Ovary (tissue), 9 donors: ENCODE data around the gene MMP14. TPM values are rescaled to one million over a fixed set of nuclear protein-coding genes. Genes with fewer than 3 reads are reported as not detected.

ENCODE experiments used
- DNase-seq, 5 donors: peaks; one replicate each; pipeline ENCODE4 v3.0.0-alpha.2; 2019 to 2020
- H3K27ac ChIP-seq, 2 donors: fragments of 200-600 bp; one replicate each; pipeline versions ENCODE4 v1.5.1 to v1.8.0; 2019 to 2022
- H3K27me3 ChIP-seq: fragments of 200-600 bp; one replicate; pipeline ENCODE4 v1.8.0; 2022
- H3K36me3 ChIP-seq: fragments of 200-600 bp; sonication (generic); one replicate; pipeline ENCODE4 v1.5.1; 2019
- H3K4me1 ChIP-seq: one replicate; pipeline ENCODE4 v1.8.1; 2013; ENCODE audit warnings: mild to moderate bottlenecking, moderate library complexity; ENCODE audit not compliant: insufficient read depth
- H3K4me3 ChIP-seq: fragments of 200-600 bp; sonication (generic); one replicate; pipeline ENCODE4 v1.5.1; 2017
- H3K9me3 ChIP-seq, 2 donors: fragments of 200-600 bp in 1 of 2; sonication (generic) in 1 of 2; one replicate each; pipeline versions ENCODE4 v1.5.1 to v1.8.1; 2013 to 2019; ENCODE audit warnings: mild to moderate bottlenecking in 1 of 2, moderate library complexity in 1 of 2
- EP300 ChIP-seq: sonication (generic); formaldehyde crosslinking; IDR thresholded peaks from one replicate; pipeline ENCODE4 v1.6.1; 2017; ENCODE audit warnings: antibody characterized with exemption
- POLR2A ChIP-seq: fragments of 450-650 bp; IDR thresholded peaks from one replicate; pipeline ENCODE4 v1.6.1; 2017; ENCODE audit warnings: antibody characterized with exemption, mild to moderate bottlenecking, moderate library complexity
- WGBS, 3 donors: extraction: QIAGEN DNeasy Blood & Tissue Kit in 1 of 3; methylation state at CpG; one replicate each; pipeline versions ENCODE4 v1.1.5 to v1.1.7; 2013 to 2017; 5-methylcytosine and 5-hydroxymethylcytosine counted together
- intact Hi-C, 4 donors: fragments of 100-400 bp; cut with DNase I; formaldehyde crosslinking; loops; one replicate each; pipeline versions ENCODE4 v1.11.0 to v1.15.1; 2022 to 2023
- polyA plus RNA-seq, 2 donors: library from polyadenylated mRNA; stranded (reverse); fragments of 200-250 nt in 1 of 2; fragments of 350-450 nt in 1 of 2; fragmentation: Illumina TruSeq in 1 of 2; extraction: RNeasy Lipid Tissue Mini Kit (QIAGEN cat#74804) in 1 of 2; gene quantifications; one replicate each; pipeline ENCODE4 v1.2.3, GENCODE V29; 2013 to 2014
- small RNA-seq: library from RNA; depleted of rRNA; stranded (forward); fragments of <200 nt; gene quantifications from one replicate; pipeline ENCODE3, GENCODE V24; 2016
- total RNA-seq, 7 donors: library from RNA; depleted of rRNA in 2 of 7; stranded (reverse); fragments of >200 nt in 2 of 7; fragmentation: NEBNext Ultra II Directional in 3 of 7; extraction: Animal tissue kit (Norgen Biotek cat#: 25700) in 3 of 7; gene quantifications; one replicate each; pipeline versions ENCODE4 v1.1.0 to v1.2.4, GENCODE V29; 2016 to 2023
- TF ChIP-seq, protein P1 (sequence below), 3 donors: fragments of 450-650 bp in 2 of 3; fragments of 200-600 bp in 1 of 3; IDR thresholded peaks; one replicate each; pipeline versions ENCODE4 v1.5.1 to v1.8.0; 2016 to 2022; ENCODE audit warnings: antibody characterized with exemption in 3 of 3, mild to moderate bottlenecking in 1 of 3
- donor health status: DM: no; HTN: no; CAD: no; lungs with moderate emphysema.
- donor health status: DM: no; HTN: no; CAD: no.
- donor health status: Bipolar disorder and iron deficiency.
- donor health status: DM: yes; HTN: yes; CAD: no.
- donor health status: DM: no; HTN: no; CAD: no.
- donor health status: DM: yes; HTN: yes; CAD: no.

Gene MMP14
- total and polyA plus RNA-seq, 9 donors: 70.0 to 267 (median 156) TPM

DNA sequence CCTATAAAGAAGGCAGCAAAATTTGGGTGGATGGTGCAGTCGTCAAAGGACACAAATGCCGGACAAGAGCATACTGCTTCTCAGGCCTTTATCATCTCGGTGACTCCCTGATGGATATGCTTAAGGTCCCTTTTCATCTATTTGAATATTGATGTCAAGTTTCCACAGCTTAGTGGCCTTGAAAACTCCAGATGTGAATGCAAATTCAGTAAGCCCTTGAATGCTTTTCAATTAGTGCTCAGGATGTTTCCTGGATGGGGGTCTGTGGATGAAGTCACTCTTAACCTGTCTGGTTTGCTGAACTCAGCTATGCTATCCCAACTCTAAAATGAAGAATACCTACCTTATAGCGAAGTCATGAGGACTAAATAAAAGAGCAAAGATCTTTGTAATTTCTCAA is 57.3 kb downstream of the MMP14 start:
- no peak overlapping the region for H3K4me3 ChIP-seq
- no peaks in the 10 kb centered on the region for H3K36me3 ChIP-seq
- 75 to 81% (median 77%) methylated on average over 4 of the region's 4 CpGs for WGBS, 3 donors
- intact Hi-C loops: no loop called here
- H3K4me1 ChIP-seq: no peaks in the 10 kb centered on the region
- no peaks in the 10 kb centered on the region for H3K9me3 ChIP-seq
- no peak for DNase-seq
- no peaks in the 10 kb centered on the region for H3K27me3 ChIP-seq
- TF ChIP-seq, protein P1, sequence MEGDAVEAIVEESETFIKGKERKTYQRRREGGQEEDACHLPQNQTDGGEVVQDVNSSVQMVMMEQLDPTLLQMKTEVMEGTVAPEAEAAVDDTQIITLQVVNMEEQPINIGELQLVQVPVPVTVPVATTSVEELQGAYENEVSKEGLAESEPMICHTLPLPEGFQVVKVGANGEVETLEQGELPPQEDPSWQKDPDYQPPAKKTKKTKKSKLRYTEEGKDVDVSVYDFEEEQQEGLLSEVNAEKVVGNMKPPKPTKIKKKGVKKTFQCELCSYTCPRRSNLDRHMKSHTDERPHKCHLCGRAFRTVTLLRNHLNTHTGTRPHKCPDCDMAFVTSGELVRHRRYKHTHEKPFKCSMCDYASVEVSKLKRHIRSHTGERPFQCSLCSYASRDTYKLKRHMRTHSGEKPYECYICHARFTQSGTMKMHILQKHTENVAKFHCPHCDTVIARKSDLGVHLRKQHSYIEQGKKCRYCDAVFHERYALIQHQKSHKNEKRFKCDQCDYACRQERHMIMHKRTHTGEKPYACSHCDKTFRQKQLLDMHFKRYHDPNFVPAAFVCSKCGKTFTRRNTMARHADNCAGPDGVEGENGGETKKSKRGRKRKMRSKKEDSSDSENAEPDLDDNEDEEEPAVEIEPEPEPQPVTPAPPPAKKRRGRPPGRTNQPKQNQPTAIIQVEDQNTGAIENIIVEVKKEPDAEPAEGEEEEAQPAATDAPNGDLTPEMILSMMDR (IDR thresholded peaks at IDR 0.05): no peak
- H3K27ac ChIP-seq: no peak overlapping the region

DNA sequence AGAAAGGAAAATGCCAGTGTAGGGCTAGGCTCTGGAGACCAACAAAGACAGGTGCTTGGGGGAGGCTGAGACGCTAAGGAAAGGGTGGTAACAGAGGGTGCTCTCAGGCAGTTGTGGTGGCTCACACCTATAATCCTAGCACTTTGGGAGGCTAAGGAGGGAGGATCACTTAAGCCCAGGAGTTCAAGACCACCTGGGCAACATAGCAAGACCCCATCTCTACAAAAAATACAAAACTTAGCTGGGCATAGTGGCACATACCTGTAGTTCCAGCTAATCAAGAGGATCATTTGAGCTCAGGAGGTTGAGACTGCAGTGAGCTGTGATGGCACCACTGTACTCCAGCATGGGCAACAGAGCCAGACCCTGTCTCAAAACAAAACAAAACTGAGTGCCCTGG is 59.0 kb downstream of the MMP14 start:
- 89 to 100% (median 98%) methylated on average over 1 of the region's 1 CpG for WGBS, 3 donors
- no peaks in the 10 kb centered on the region for H3K36me3 ChIP-seq
- H3K4me3 ChIP-seq: no peak overlapping the region
- no peak overlapping the region for H3K27ac ChIP-seq
- no peaks in the 10 kb centered on the region for H3K9me3 ChIP-seq
- TF ChIP-seq EP300: no peak
- peaks cover 1% of the 10 kb centered on the region for H3K4me1 ChIP-seq
- DNase-seq: no peak
- H3K27me3 ChIP-seq: no peaks in the 10 kb centered on the region
- intact Hi-C loops: no loop called here

DNA sequence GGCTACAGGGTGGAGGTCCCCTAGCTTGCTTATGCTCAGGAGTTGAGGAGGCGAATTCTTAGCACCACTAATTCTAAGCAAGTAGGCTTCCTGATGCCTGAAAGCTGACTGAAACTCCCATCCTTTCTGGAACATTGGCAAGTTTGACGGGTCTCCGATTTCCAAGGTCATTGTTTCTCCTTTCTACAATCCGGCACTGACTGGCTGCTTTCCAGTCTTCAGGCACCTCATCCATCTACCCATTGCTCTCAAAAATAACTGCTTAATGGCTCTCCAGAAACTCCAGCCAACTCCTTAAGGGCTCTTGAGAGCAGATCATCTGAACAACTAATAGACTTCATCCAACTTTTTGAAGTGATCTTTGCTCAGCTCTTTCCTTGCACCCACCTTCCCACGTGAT is 60.0 kb downstream of the MMP14 start:
- Histone ChIP-seq H3K27me3 (no peaks in the 10 kb centered on the region), H3K36me3 (no peaks in the 10 kb centered on the region), H3K9me3 (no peaks in the 10 kb centered on the region), H3K27ac (no peak overlapping the region), H3K4me1 (peaks cover 1% of the 10 kb centered on the region), H3K4me3 (no peak overlapping the region)
- intact Hi-C loops: no loop called here
- 23 to 36% (median 25%) methylated on average over 5 of the region's 5 CpGs for WGBS, 3 donors
- DNase-seq: no peak
- no peak for TF ChIP-seq EP300
- TF ChIP-seq, protein P1 (IDR thresholded peaks at IDR 0.05): no peak
- no peak for TF ChIP-seq POLR2A

DNA sequence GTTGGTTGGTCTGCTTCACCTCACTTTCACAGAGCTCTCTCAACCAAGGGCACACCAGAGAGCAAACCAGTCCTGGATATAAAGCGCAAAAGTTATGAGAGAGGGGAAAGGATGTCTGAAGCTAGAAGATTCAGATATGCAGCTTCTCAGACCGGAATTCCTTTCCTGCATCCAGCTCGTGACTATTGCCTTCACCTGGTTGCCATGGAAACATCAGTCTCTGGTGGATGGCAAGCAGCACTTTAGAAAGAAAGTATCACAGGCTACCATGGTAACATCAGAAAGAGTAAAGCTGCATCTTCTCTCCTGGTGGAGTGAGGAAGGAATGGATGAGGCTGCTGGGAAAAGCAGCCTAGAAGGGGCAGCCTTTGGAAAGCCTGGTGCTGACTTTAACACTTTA is 60.4 kb downstream of the MMP14 start:
- no peak for TF ChIP-seq EP300
- TF ChIP-seq, protein P1 (IDR thresholded peaks at IDR 0.05): no peak
- TF ChIP-seq POLR2A: no peak
- H3K27me3 ChIP-seq: no peaks in the 10 kb centered on the region
- no peaks in the 10 kb centered on the region for H3K36me3 ChIP-seq
- peaks cover 1% of the 10 kb centered on the region for H3K4me1 ChIP-seq
- intact Hi-C loops: no loop called here
- H3K27ac ChIP-seq: no peak overlapping the region
- no peak overlapping the region for H3K4me3 ChIP-seq
- no peaks in the 10 kb centered on the region for H3K9me3 ChIP-seq
- 75 to 83% (median 81%) methylated on average over 3 of the region's 3 CpGs for WGBS, 3 donors
- no peak for DNase-seq

DNA sequence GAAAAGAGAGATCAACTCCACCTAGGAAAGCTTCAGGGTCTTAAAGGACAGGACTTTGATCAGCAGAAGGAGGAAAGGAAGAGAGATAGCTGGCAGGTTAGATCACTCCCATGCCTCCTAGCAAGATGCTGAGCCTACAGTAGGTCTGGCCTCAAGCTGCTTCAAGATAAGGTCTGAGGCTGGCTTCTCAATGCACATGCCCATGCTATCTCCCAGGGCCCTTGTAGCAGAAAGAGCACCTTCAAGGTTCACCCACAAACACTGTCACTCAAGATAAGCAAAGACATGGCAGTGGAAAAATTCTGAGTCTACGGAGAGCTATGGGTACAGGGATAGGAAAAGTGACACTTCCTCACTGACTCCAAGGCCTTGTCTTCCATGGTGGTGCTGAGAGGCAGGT is 61.0 kb downstream of the MMP14 start:
- Histone ChIP-seq H3K4me1 (peaks cover 1% of the 10 kb centered on the region), H3K4me3 (no peak overlapping the region), H3K9me3 (no peaks in the 10 kb centered on the region), H3K27me3 (no peaks in the 10 kb centered on the region), H3K27ac (no peak overlapping the region), H3K36me3 (no peaks in the 10 kb centered on the region)
- WGBS, 3 donors: 83 to 96% (median 93%) methylated on average over 1 of the region's 1 CpG
- intact Hi-C loops: no loop called here
- TF ChIP-seq, protein P1 (IDR thresholded peaks at IDR 0.05): no peak
- no peak for TF ChIP-seq POLR2A
- TF ChIP-seq EP300: no peak
- no peak for DNase-seq

Small RNA genes within 50 kb of the gene (small RNA-seq; reads per million reads assigned to genes)
- gene RF00019: not detected

Other genes starting within 250 kb of the MMP14 start
- gene DAD1, start 247.4 kb upstream of the MMP14 start, total RNA-seq: 100 to 1,000 TPM; 117 to 241 (median 141) TPM
- gene DAD1, start 247.4 kb upstream of the MMP14 start, polyA plus RNA-seq: 100 to 1,000 TPM; 225 to 310 TPM
- gene ABHD4, start 238.3 kb upstream of the MMP14 start, total RNA-seq: 10 to 100 TPM in 6 of 7 donors, 1 to 10 TPM in 1; 5.6 to 28.6 (median 18.8) TPM
- 10 to 100 TPM; 16.7 to 64.0 TPM for gene ABHD4, start 238.3 kb upstream of the MMP14 start, polyA plus RNA-seq
- gene OR6J1, start 192.2 kb upstream of the MMP14 start, total RNA-seq: under 1 TPM in 1 of 7 donors, not detected in 6; 0.05 TPM
- not detected for gene OR6J1, start 192.2 kb upstream of the MMP14 start, polyA plus RNA-seq
- gene OXA1L, start 69.9 kb upstream of the MMP14 start, total RNA-seq: 10 to 100 TPM; 52.7 to 99.3 (median 83.8) TPM
- 100 to 1,000 TPM in 1 of 2 donors, 10 to 100 TPM in 1; 96.9 to 199 TPM for gene OXA1L, start 69.9 kb upstream of the MMP14 start, polyA plus RNA-seq
- gene SLC7A7, start 21.1 kb upstream of the MMP14 start, total RNA-seq: 10 to 100 TPM in 1 of 7 donors, 1 to 10 TPM in 5, under 1 TPM in 1; 0.91 to 25.0 (median 5.1) TPM
- 10 to 100 TPM in 1 of 2 donors, 1 to 10 TPM in 1; 3.2 to 23.2 TPM for gene SLC7A7, start 21.1 kb upstream of the MMP14 start, polyA plus RNA-seq
- gene MRPL52, start 6.7 kb upstream of the MMP14 start, total RNA-seq: 10 to 100 TPM; 29.0 to 78.3 (median 54.1) TPM
- 10 to 100 TPM; 32.9 to 45.3 TPM for gene MRPL52, start 6.7 kb upstream of the MMP14 start, polyA plus RNA-seq
- 100 to 1,000 TPM in 4 of 7 donors, 10 to 100 TPM in 3; 56.9 to 122 (median 105) TPM for gene LRP10, start 35.2 kb downstream of the MMP14 start, total RNA-seq
- gene LRP10, start 35.2 kb downstream of the MMP14 start, polyA plus RNA-seq: 10 to 100 TPM; 32.4 to 71.6 TPM
- gene REM2, start 46.6 kb downstream of the MMP14 start, total RNA-seq: 1 to 10 TPM in 1 of 7 donors, under 1 TPM in 6; 0.12 to 1.1 (median 0.66) TPM
- gene REM2, start 46.6 kb downstream of the MMP14 start, polyA plus RNA-seq: under 1 TPM; 0.40 to 0.74 TPM
- gene RBM23, start 82.6 kb downstream of the MMP14 start, total RNA-seq: 100 to 1,000 TPM in 5 of 7 donors, 10 to 100 TPM in 2; 90.9 to 244 (median 129) TPM
- gene RBM23, start 82.6 kb downstream of the MMP14 start, polyA plus RNA-seq: 100 to 1,000 TPM in 1 of 2 donors, 10 to 100 TPM in 1; 57.0 to 104 TPM
- 10 to 100 TPM; 37.6 to 92.3 (median 65.4) TPM for gene PRMT5, start 92.8 kb downstream of the MMP14 start, total RNA-seq
- 100 to 1,000 TPM in 1 of 2 donors, 10 to 100 TPM in 1; 40.2 to 109 TPM for gene PRMT5, start 92.8 kb downstream of the MMP14 start, polyA plus RNA-seq
- gene HAUS4, start 120.5 kb downstream of the MMP14 start, total RNA-seq: 100 to 1,000 TPM in 1 of 7 donors, 10 to 100 TPM in 6; 31.6 to 111 (median 41.6) TPM
- gene HAUS4, start 120.5 kb downstream of the MMP14 start, polyA plus RNA-seq: 10 to 100 TPM; 55.6 to 58.4 TPM
- gene AJUBA, start 146.0 kb downstream of the MMP14 start, total RNA-seq: 10 to 100 TPM; 13.7 to 34.5 (median 19.1) TPM
- 10 to 100 TPM; 11.2 to 21.1 TPM for gene AJUBA, start 146.0 kb downstream of the MMP14 start, polyA plus RNA-seq
- 10 to 100 TPM in 4 of 7 donors, 1 to 10 TPM in 3; 7.2 to 11.8 (median 10.2) TPM for gene C14orf93, start 173.6 kb downstream of the MMP14 start, total RNA-seq
- gene C14orf93, start 173.6 kb downstream of the MMP14 start, polyA plus RNA-seq: 10 to 100 TPM; 12.1 to 12.7 TPM
- gene PSMB5, start 198.3 kb downstream of the MMP14 start, total RNA-seq: 100 to 1,000 TPM in 1 of 7 donors, 10 to 100 TPM in 6; 65.3 to 144 (median 77.4) TPM
- 100 to 1,000 TPM in 1 of 2 donors, 10 to 100 TPM in 1; 79.9 to 112 TPM for gene PSMB5, start 198.3 kb downstream of the MMP14 start, polyA plus RNA-seq
- gene PSMB11, start 205.6 kb downstream of the MMP14 start, total RNA-seq: not detected
- gene PSMB11, start 205.6 kb downstream of the MMP14 start, polyA plus RNA-seq: not detected
- gene CDH24, start 220.9 kb downstream of the MMP14 start, total RNA-seq: 1 to 10 TPM; 1.0 to 6.6 (median 2.3) TPM
- 1 to 10 TPM; 2.1 to 5.5 TPM for gene CDH24, start 220.9 kb downstream of the MMP14 start, polyA plus RNA-seq